ENCODE results near the gene FER.

FER gene

DNA sequence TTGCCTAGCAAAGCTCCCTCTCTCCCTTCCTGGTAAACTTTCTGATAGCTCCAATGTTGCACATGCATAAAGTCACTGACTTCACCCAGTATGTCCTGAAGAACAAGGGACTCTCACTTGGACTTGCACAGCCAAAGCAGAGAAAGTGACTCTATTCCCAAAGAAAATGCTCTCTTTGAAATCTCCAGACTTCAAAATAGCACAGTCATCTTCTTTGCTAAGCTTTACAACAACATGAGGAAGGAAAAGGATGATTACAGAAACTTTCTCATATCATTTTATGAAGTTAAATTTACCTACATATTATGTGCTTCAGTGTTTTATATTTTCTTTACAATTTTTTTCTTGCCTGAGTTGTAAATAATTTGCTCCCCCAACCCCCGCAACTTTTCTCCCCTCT, 397.4 kb downstream of the FER start:
- TF ChIP-seq, protein P1, sequence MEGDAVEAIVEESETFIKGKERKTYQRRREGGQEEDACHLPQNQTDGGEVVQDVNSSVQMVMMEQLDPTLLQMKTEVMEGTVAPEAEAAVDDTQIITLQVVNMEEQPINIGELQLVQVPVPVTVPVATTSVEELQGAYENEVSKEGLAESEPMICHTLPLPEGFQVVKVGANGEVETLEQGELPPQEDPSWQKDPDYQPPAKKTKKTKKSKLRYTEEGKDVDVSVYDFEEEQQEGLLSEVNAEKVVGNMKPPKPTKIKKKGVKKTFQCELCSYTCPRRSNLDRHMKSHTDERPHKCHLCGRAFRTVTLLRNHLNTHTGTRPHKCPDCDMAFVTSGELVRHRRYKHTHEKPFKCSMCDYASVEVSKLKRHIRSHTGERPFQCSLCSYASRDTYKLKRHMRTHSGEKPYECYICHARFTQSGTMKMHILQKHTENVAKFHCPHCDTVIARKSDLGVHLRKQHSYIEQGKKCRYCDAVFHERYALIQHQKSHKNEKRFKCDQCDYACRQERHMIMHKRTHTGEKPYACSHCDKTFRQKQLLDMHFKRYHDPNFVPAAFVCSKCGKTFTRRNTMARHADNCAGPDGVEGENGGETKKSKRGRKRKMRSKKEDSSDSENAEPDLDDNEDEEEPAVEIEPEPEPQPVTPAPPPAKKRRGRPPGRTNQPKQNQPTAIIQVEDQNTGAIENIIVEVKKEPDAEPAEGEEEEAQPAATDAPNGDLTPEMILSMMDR (IDR thresholded peaks at IDR 0.05; ENCODE audit: low read depth, low read length, missing control alignments), result no peak
- H3K27me3 ChIP-seq (replicated peaks), result no peaks in the 10 kb centered on the region
- DNase-seq, result no peak
- in situ Hi-C loops (cut with HindIII; ENCODE audit: low pct_ligation_motif_present, low sequenced_read_pairs), result no loop called here
- no peak overlapping the region for H3K4me3 ChIP-seq (ENCODE audit: low read depth, low read length)
- H3K36me3 ChIP-seq (replicated peaks), result no peaks in the 10 kb centered on the region
- H3K27ac ChIP-seq, result no peak overlapping the region

DNA sequence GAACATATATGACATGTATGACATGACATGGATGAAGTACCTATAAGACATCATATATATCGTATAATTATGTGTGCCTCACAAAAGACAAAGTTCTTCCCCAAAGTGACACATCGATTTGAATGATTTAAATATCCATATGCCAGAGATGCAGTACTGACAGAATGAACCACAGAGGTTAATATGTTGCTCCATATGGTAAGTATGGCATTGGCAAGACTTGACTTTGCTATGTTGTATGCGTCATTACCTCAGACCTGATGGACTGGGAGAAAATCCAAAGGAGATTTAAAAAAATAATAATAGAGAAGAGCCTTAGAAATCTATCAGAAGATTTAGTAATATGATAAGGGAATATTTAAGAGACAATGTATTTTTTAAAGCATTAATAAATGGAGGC, 398.9 kb downstream of the FER start:
- TF ChIP-seq, protein P1 (IDR thresholded peaks at IDR 0.05; ENCODE audit: low read depth, low read length, missing control alignments), result no peak
- in situ Hi-C loops (cut with HindIII; ENCODE audit: low pct_ligation_motif_present, low sequenced_read_pairs), result no loop called here
- Histone ChIP-seq H3K36me3 (replicated peaks) (no peaks in the 10 kb centered on the region), H3K4me3 (ENCODE audit: low read depth, low read length) (no peak overlapping the region), H3K27ac (no peak overlapping the region), H3K27me3 (replicated peaks) (no peaks in the 10 kb centered on the region)
- DNase-seq, result no peak

DNA sequence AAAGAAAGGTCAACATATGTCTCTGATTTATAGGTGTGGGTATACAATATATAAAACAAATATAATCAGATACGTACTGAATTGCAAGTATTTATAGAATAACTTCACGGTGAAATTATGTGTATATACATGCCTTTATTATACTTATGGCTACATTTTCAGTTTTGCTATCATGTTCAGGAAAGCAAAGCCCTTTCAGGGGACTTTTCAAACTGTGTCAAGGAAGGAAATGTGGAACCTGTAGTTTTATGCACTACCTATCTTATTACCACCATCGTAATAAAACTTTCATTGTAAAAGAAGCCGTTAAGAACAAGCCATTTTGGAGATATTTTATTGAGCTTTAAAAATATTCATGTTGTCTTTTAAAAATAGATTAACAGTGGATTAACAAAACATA, 404.9 kb downstream of the FER start:
- DNase-seq, result no peak
- Histone ChIP-seq H3K27me3 (replicated peaks) (no peaks in the 10 kb centered on the region), H3K4me3 (ENCODE audit: low read depth, low read length) (no peak overlapping the region), H3K36me3 (replicated peaks) (no peaks in the 10 kb centered on the region), H3K27ac (no peak overlapping the region)
- TF ChIP-seq, protein P1 (IDR thresholded peaks at IDR 0.05; ENCODE audit: low read depth, low read length, missing control alignments), result no peak
- in situ Hi-C loops (cut with HindIII; ENCODE audit: low pct_ligation_motif_present, low sequenced_read_pairs), result no loop called here

DNA sequence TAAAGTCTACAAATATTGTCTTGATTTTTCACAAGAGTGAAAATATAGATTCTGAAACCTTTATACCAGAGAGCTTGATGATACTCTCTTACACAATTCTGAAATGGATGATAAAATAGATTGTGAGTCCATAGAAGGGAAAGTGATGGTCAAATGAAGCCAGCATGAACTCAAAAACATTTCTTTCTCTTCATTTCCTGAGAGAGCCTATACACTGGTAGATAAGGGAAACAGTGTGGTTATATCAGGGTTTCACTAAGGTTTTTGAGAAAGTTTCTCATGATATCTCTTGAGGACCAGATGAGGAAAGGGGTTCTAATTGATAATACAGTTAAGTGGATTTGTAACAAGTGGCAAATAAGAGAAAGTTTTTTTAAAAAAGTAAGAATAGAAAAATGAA, 407.9 kb downstream of the FER start:
- Histone ChIP-seq H3K4me3 (ENCODE audit: low read depth, low read length) (no peak overlapping the region), H3K27ac (no peak overlapping the region), H3K27me3 (replicated peaks) (no peaks in the 10 kb centered on the region), H3K36me3 (replicated peaks) (no peaks in the 10 kb centered on the region)
- in situ Hi-C loops (cut with HindIII; ENCODE audit: low pct_ligation_motif_present, low sequenced_read_pairs), result no loop called here
- TF ChIP-seq, protein P1 (IDR thresholded peaks at IDR 0.05; ENCODE audit: low read depth, low read length, missing control alignments), result no peak
- no peak for DNase-seq

DNA sequence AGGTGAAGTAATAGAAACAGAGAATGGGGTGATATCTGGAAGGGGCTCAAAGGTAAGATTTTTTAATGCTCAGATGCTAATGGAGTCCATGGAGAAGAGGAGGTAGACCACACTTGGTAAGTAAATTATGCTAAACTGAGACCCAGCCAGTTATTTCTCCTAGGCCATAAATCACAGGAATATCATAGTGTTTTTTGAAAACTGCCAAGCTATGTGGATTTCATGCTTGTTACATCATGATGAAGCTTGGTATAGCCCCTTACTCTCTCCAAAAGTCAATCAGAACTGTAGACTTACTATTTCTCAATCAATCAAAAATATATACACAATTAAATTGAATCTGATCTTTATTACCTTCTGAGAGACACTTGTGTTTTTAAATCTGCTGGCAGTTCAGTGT, 409.2 kb downstream of the FER start:
- TF ChIP-seq, protein P1 (IDR thresholded peaks at IDR 0.05; ENCODE audit: low read depth, low read length, missing control alignments), result no peak
- H3K27me3 ChIP-seq (replicated peaks), result no peaks in the 10 kb centered on the region

DNA sequence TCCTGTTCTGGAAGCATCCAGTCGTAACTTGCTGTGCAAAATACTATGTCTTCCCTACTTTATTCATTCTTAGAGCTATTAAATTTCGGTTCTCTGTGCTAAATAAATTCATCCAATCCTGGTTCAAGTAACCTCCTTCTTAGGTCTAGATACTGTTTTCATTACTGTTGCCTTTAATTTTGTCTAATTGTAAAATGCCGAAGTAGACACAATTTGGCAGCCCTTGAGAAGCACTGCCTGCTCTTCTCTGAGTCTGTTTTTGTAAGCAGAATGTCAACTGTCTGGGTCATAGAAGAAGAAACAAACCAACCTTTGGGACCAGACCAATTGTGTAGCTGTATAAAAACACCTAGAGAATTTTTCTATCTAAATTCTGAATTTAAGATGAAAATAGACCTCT, 412.8 kb downstream of the FER start:
- no peaks in the 10 kb centered on the region for H3K27me3 ChIP-seq (replicated peaks)
- no peak overlapping the region for H3K27ac ChIP-seq
- no peak overlapping the region for H3K4me3 ChIP-seq (ENCODE audit: low read depth, low read length)
- H3K36me3 ChIP-seq (replicated peaks), result no peaks in the 10 kb centered on the region
- TF ChIP-seq, protein P1 (IDR thresholded peaks at IDR 0.05; ENCODE audit: low read depth, low read length, missing control alignments), result no peak
- no peak for DNase-seq
- in situ Hi-C loops (cut with HindIII; ENCODE audit: low pct_ligation_motif_present, low sequenced_read_pairs), result no loop called here

More for the DNA sequence above, 409.2 kb downstream of the FER start:
- no peak overlapping the region for H3K4me3 ChIP-seq (ENCODE audit: low read depth, low read length)
- H3K27ac ChIP-seq, result no peak overlapping the region
- no peak for DNase-seq
- in situ Hi-C loops (cut with HindIII; ENCODE audit: low pct_ligation_motif_present, low sequenced_read_pairs), result no loop called here
- no peaks in the 10 kb centered on the region for H3K36me3 ChIP-seq (replicated peaks)

Measured in brain microvascular endothelial cell (primary cell).